HG02759 (cell line): Measurements from ENCODE around the gene BAX.

Source experiments
- ATAC-seq: cut with Tn5 transposase; IDR thresholded peaks from one replicate; pipeline ENCODE4 v1.9.1; 2021; ENCODE audit warnings: mild to moderate bottlenecking, moderate library complexity; ENCODE audit not compliant: unreplicated experiment

The BAX gene

GRCh38 chr19:48928164-48929025, 26.3 kb upstream of the BAX start:
- no peak for ATAC-seq

GRCh38 chr19:48933382-48933932, 21.2 kb upstream of the BAX start, which contains the start of gene DHDH:
Gene DHDH, plus strand, starts transcription at chr19:48933699. Its CDS starts 23 bp downstream, at chr19:48933722.
- ATAC-seq, result peak; percentile 48

GRCh38 chr19:48934837-48935236, 19.8 kb upstream of the BAX start:
- no peak for ATAC-seq

- ATAC-seq, result no peak
Observed at GRCh38 chr19:48935864-48936263, 18.8 kb upstream of the BAX start.

- no peak for ATAC-seq
Observed at GRCh38 chr19:48938256-48938655, 16.4 kb upstream of the BAX start.

GRCh38 chr19:48940902-48941301, 13.8 kb upstream of the BAX start:
- ATAC-seq, result no peak

GRCh38 chr19:48943081-48943480, 11.6 kb upstream of the BAX start:
- ATAC-seq, result no peak

GRCh38 chr19:48945415-48945814, 9.3 kb upstream of the BAX start:
- no peak for ATAC-seq

- no peak for ATAC-seq
Observed at GRCh38 chr19:48945817-48946216, 8.9 kb upstream of the BAX start.

GRCh38 chr19:48946463-48947257, 8.0 kb upstream of the BAX start:
- no peak for ATAC-seq

GRCh38 chr19:48947258-48947542, 7.5 kb upstream of the BAX start:
- ATAC-seq, result no peak

- no peak for ATAC-seq
Observed at GRCh38 chr19:48950159-48950558, 4.5 kb upstream of the BAX start.

- no peak for ATAC-seq
Observed at GRCh38 chr19:48950830-48951519, 3.7 kb upstream of the BAX start.

- ATAC-seq, result no peak
Observed at GRCh38 chr19:48953141-48953540, 1.5 kb upstream of the BAX start.

- ATAC-seq, result no peak
Observed at GRCh38 chr19:48953990-48954594, 583 bp upstream of the BAX start.

GRCh38 chr19:48955308-48955958, 758 bp downstream of the BAX start:
- no peak for ATAC-seq

- no peak for ATAC-seq
Observed at GRCh38 chr19:48958006-48958405, 3.3 kb downstream of the BAX start.

GRCh38 chr19:48959341-48960239, 4.9 kb downstream of the BAX start:
- no peak for ATAC-seq

- no peak for ATAC-seq
Observed at GRCh38 chr19:48961051-48961649, 6.5 kb downstream of the BAX start.
